ENCODE measurements around the gene AGBL5.

DNA sequence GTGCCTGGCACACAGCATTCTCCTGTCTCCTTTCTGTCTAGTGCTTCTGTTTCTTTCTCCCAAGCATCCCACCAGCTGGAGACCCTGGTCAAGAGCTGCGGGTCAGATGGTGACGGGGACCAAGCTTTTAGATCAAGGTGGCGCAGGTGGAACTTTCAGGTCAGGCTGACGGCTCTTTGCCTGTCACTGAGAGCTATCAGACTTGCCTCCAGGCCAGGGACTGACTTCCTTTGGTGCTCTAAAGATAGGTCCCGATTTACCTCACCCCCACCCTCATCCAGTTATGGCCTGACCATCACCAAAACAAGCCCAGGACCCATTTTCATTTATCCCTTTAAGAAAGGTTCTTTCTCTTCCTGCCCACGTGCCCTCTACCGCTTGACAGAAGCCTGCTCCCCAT is 25.8 kb downstream of the AGBL5 start:
- TF ChIP-seq POLR2AphosphoS5 (IDR thresholded peaks at IDR 0.05; ENCODE audit: low read depth) (no peak), GABPA (IDR thresholded peaks at IDR 0.05; ENCODE audit: low read depth) (no peak)
- TF ChIP-seq, protein P1, sequence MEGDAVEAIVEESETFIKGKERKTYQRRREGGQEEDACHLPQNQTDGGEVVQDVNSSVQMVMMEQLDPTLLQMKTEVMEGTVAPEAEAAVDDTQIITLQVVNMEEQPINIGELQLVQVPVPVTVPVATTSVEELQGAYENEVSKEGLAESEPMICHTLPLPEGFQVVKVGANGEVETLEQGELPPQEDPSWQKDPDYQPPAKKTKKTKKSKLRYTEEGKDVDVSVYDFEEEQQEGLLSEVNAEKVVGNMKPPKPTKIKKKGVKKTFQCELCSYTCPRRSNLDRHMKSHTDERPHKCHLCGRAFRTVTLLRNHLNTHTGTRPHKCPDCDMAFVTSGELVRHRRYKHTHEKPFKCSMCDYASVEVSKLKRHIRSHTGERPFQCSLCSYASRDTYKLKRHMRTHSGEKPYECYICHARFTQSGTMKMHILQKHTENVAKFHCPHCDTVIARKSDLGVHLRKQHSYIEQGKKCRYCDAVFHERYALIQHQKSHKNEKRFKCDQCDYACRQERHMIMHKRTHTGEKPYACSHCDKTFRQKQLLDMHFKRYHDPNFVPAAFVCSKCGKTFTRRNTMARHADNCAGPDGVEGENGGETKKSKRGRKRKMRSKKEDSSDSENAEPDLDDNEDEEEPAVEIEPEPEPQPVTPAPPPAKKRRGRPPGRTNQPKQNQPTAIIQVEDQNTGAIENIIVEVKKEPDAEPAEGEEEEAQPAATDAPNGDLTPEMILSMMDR (IDR thresholded peaks at IDR 0.05; ENCODE audit: insufficient read depth, low read length), result no peak

Measured in HL-60 (cell line).